Measurements from ENCODE around the gene CCNI.
A peak's percentile ranks its signal among the peaks of the same experiment; 100 is the strongest.

CCNI gene

GRCh38 chr4:77052352-77052751 is 23.4 kb downstream of the CCNI start:
- DNase-seq (ENCODE audit: low read depth in 2 of 2): peak; percentile 49 to 69
- peak; percentile 52 for TF ChIP-seq CTCF (IDR thresholded peaks at IDR 0.05; ENCODE audit: low read depth, low read length)
- H3K4me3 ChIP-seq (replicated peaks in 1 of 2; ENCODE audit: low read depth in 2 of 2, low read length in 2 of 2): no peak overlapping the region

- no peak for DNase-seq (ENCODE audit: low read depth in 2 of 2)
- H3K4me3 ChIP-seq (replicated peaks in 1 of 2; ENCODE audit: low read depth in 2 of 2, low read length in 2 of 2): no peak overlapping the region
- TF ChIP-seq CTCF (IDR thresholded peaks at IDR 0.05; ENCODE audit: low read depth, low read length): no peak
Measured at GRCh38 chr4:77050962-77051361, 24.8 kb downstream of the CCNI start.

- peak; percentile 42 for TF ChIP-seq CTCF (IDR thresholded peaks at IDR 0.05; ENCODE audit: low read depth, low read length)
- no peak overlapping the region for H3K4me3 ChIP-seq (replicated peaks in 1 of 2; ENCODE audit: low read depth in 2 of 2, low read length in 2 of 2)
- DNase-seq (ENCODE audit: low read depth in 2 of 2): peak; percentile 48 to 53
Measured at GRCh38 chr4:77047037-77047436, 28.8 kb downstream of the CCNI start.

GRCh38 chr4:77045490-77045889 is 30.3 kb downstream of the CCNI start:
- peak; percentile 20 for TF ChIP-seq CTCF (IDR thresholded peaks at IDR 0.05; ENCODE audit: low read depth, low read length)
- peak; percentile 44 to 49 for DNase-seq (ENCODE audit: low read depth in 2 of 2)
- no peak overlapping the region for H3K4me3 ChIP-seq (replicated peaks in 1 of 2; ENCODE audit: low read depth in 2 of 2, low read length in 2 of 2)

GRCh38 chr4:77044461-77045150 is 31.2 kb downstream of the CCNI start:
- no peak overlapping the region for H3K4me3 ChIP-seq (replicated peaks in 1 of 2; ENCODE audit: low read depth in 2 of 2, low read length in 2 of 2)
- peak; percentile 72 to 79 for DNase-seq (ENCODE audit: low read depth in 2 of 2)
- TF ChIP-seq CTCF (IDR thresholded peaks at IDR 0.05; ENCODE audit: low read depth, low read length): peak; percentile 49

- no peak overlapping the region for H3K4me3 ChIP-seq (replicated peaks in 1 of 2; ENCODE audit: low read depth in 2 of 2, low read length in 2 of 2)
- peak; percentile 49 to 71 for DNase-seq (ENCODE audit: low read depth in 2 of 2)
- TF ChIP-seq CTCF (IDR thresholded peaks at IDR 0.05; ENCODE audit: low read depth, low read length): no peak
Measured at GRCh38 chr4:77043507-77044136, 32.2 kb downstream of the CCNI start.
